WTC11 (cell line): Measurements from ENCODE around the gene TRIM17. TPM values are rescaled to one million over a fixed set of nuclear protein-coding genes. Genes with fewer than 3 reads are reported as not detected.

Experiments
- ATAC-seq: fragments of 200-7000 bp; cut with Tn5 transposase; 2 replicates; pipeline ENCODE4 v1.10.0; 2021; ENCODE audit warnings: mild to moderate bottlenecking, moderate library complexity
- CTCF ChIA-PET: fragments of 300-600 bp; sonication (Branson Sonifier 250); formaldehyde crosslinking; loops from one replicate; lab custom pipeline; 2021; ENCODE audit warnings: antibody characterized with exemption; lab: Charles Lee
- POLR2A ChIA-PET: fragments of 350-600 bp; sonication (Branson Sonifier 250); formaldehyde crosslinking; loops from one replicate; lab custom pipeline; 2021; ENCODE audit warnings: antibody characterized with exemption; lab: Charles Lee
- DNase-seq: peaks from one replicate; pipeline ENCODE4 v3.0.0; 2021; ENCODE audit warnings: low spot score
- H3K27ac Mint-ChIP-seq: 2 replicates; pipeline ENCODE4 v1.8.0; 2021; ENCODE audit warnings: mixed read lengths
- H3K27me3 Mint-ChIP-seq: 2 replicates; pipeline ENCODE4 v1.8.0; 2021; ENCODE audit warnings: low read depth, mild to moderate bottlenecking, moderate library complexity, mixed read lengths
- H3K36me3 Mint-ChIP-seq: 2 replicates; pipeline ENCODE4 v1.8.0; 2021; ENCODE audit warnings: mixed read lengths
- H3K4me1 Mint-ChIP-seq: 2 replicates; pipeline ENCODE4 v1.8.0; 2022; ENCODE audit warnings: mixed read lengths
- H3K4me3 Mint-ChIP-seq: 2 replicates; pipeline ENCODE4 v1.8.0; 2021; ENCODE audit warnings: mild to moderate bottlenecking, moderate library complexity, mixed read lengths
- H3K9me3 Mint-ChIP-seq: 2 replicates; pipeline ENCODE4 v1.8.0; 2021; ENCODE audit warnings: mixed read lengths
- ATF1 ChIP-seq: sonication (generic); formaldehyde crosslinking; IDR thresholded peaks from 2 replicates; pipeline ENCODE4 v1.8.1; 2023; ENCODE audit warnings: mild to moderate bottlenecking, moderate library complexity, missing genetic modification reagents
- E2F4 ChIP-seq: sonication (generic); formaldehyde crosslinking; IDR thresholded peaks from 2 replicates; pipeline ENCODE4 v1.8.1; 2022; ENCODE audit warnings: low read depth, mild to moderate bottlenecking, moderate library complexity, missing genetic modification reagents, borderline replicate concordance
- ESRRA ChIP-seq: sonication (generic); formaldehyde crosslinking; IDR thresholded peaks from 2 replicates; pipeline ENCODE4 v1.8.1; 2022; ENCODE audit warnings: mild to moderate bottlenecking, missing genetic modification reagents, borderline replicate concordance
- HMGXB4 ChIP-seq: sonication (generic); formaldehyde crosslinking; IDR thresholded peaks from 2 replicates; pipeline ENCODE4 v1.8.1; 2023; ENCODE audit warnings: mild to moderate bottlenecking, moderate library complexity, missing genetic modification reagents
- JAZF1 ChIP-seq: fragments of 250-450 bp; sonication (Bioruptor Pico); IDR thresholded peaks from 2 replicates; pipeline ENCODE4 v1.9.0; 2021; ENCODE audit warnings: moderate library complexity, mild to moderate bottlenecking, inconsistent platforms
- NR3C1 ChIP-seq: sonication (generic); formaldehyde crosslinking; conservative IDR thresholded peaks from 2 replicates; pipeline ENCODE4 v1.8.1; 2023; ENCODE audit warnings: low read depth, mild to moderate bottlenecking, missing genetic modification reagents
- TEAD4 ChIP-seq: sonication (generic); formaldehyde crosslinking; IDR thresholded peaks from 2 replicates; pipeline ENCODE4 v1.8.0; 2022; ENCODE audit warnings: mild to moderate bottlenecking, missing genetic modification reagents
- ZNF423 ChIP-seq: fragments of 250-450 bp; sonication (Bioruptor Pico); IDR thresholded peaks from 2 replicates; pipeline ENCODE4 v2.1.2; 2022; ENCODE audit warnings: mild to moderate bottlenecking, moderate library complexity
- total RNA-seq: library from RNA; stranded (reverse); gene quantifications from 3 replicates; pipeline ENCODE4 v1.2.3, GENCODE V29; 2021
- TF ChIP-seq, protein P1 (sequence below): sonication (generic); formaldehyde crosslinking; IDR thresholded peaks from 2 replicates; pipeline ENCODE4 v1.8.1; 2023; ENCODE audit warnings: mild to moderate bottlenecking, missing genetic modification reagents, borderline replicate concordance
- TF ChIP-seq, protein P2 (sequence below): sonication (generic); formaldehyde crosslinking; IDR thresholded peaks from 2 replicates; pipeline ENCODE4 v1.8.1; 2022; ENCODE audit warnings: missing genetic modification reagents, borderline replicate concordance
- TF ChIP-seq, protein P3 (sequence below): sonication (generic); formaldehyde crosslinking; IDR thresholded peaks from 2 replicates; pipeline ENCODE4 v1.8.1; 2023; ENCODE audit warnings: mild to moderate bottlenecking, missing genetic modification reagents
- TF ChIP-seq, protein P4 (sequence below): sonication (generic); formaldehyde crosslinking; IDR thresholded peaks from 2 replicates; pipeline ENCODE4 v1.8.0; 2022; ENCODE audit warnings: mild to moderate bottlenecking, missing genetic modification reagents
- TF ChIP-seq, protein P5 (sequence below): sonication (generic); formaldehyde crosslinking; IDR thresholded peaks from 2 replicates; pipeline ENCODE4 v1.8.0; 2022; ENCODE audit warnings: mild to moderate bottlenecking, missing genetic modification reagents

TRIM17 gene
- total RNA-seq, 1 experiment from 2014 or later, result 2.6 TPM

GRCh38 chr1:228417061-228417460, 400 bp upstream of the TRIM17 start:
- Mint-ChIP-seq H3K4me1 (peaks cover 14% of the 10 kb centered on the region), H3K27me3 (peaks cover 84% of the 10 kb centered on the region), H3K36me3 (no peaks in the 10 kb centered on the region), H3K4me3 (peak overlapping the region; percentile 72), H3K27ac (no peak overlapping the region)
- DNase-seq (no peak), ATAC-seq (peak; percentile 3)
- ChIA-PET POLR2A (no interaction called here), CTCF (no interaction called here)
- TF ChIP-seq, protein P1, sequence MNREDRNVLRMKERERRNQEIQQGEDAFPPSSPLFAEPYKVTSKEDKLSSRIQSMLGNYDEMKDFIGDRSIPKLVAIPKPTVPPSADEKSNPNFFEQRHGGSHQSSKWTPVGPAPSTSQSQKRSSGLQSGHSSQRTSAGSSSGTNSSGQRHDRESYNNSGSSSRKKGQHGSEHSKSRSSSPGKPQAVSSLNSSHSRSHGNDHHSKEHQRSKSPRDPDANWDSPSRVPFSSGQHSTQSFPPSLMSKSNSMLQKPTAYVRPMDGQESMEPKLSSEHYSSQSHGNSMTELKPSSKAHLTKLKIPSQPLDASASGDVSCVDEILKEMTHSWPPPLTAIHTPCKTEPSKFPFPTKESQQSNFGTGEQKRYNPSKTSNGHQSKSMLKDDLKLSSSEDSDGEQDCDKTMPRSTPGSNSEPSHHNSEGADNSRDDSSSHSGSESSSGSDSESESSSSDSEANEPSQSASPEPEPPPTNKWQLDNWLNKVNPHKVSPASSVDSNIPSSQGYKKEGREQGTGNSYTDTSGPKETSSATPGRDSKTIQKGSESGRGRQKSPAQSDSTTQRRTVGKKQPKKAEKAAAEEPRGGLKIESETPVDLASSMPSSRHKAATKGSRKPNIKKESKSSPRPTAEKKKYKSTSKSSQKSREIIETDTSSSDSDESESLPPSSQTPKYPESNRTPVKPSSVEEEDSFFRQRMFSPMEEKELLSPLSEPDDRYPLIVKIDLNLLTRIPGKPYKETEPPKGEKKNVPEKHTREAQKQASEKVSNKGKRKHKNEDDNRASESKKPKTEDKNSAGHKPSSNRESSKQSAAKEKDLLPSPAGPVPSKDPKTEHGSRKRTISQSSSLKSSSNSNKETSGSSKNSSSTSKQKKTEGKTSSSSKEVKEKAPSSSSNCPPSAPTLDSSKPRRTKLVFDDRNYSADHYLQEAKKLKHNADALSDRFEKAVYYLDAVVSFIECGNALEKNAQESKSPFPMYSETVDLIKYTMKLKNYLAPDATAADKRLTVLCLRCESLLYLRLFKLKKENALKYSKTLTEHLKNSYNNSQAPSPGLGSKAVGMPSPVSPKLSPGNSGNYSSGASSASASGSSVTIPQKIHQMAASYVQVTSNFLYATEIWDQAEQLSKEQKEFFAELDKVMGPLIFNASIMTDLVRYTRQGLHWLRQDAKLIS (CRISPR knock-in tag), result no peak
- TF ChIP-seq TEAD4 (no peak), NR3C1 (CRISPR knock-in tag) (no peak), HMGXB4 (no peak), ZNF423 (CRISPR knock-in tag) (no peak), ATF1 (CRISPR knock-in tag) (no peak), ESRRA (CRISPR knock-in tag) (no peak), JAZF1 (no peak), E2F4 (CRISPR knock-in tag) (no peak)
- TF ChIP-seq, protein P2, sequence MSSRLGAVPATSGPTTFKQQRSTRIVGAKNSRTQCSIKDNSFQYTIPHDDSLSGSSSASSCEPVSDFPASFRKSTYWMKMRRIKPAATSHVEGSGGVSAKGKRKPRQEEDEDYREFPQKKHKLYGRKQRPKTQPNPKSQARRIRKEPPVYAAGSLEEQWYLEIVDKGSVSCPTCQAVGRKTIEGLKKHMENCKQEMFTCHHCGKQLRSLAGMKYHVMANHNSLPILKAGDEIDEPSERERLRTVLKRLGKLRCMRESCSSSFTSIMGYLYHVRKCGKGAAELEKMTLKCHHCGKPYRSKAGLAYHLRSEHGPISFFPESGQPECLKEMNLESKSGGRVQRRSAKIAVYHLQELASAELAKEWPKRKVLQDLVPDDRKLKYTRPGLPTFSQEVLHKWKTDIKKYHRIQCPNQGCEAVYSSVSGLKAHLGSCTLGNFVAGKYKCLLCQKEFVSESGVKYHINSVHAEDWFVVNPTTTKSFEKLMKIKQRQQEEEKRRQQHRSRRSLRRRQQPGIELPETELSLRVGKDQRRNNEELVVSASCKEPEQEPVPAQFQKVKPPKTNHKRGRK (CRISPR knock-in tag), result no peak
- TF ChIP-seq, protein P3, sequence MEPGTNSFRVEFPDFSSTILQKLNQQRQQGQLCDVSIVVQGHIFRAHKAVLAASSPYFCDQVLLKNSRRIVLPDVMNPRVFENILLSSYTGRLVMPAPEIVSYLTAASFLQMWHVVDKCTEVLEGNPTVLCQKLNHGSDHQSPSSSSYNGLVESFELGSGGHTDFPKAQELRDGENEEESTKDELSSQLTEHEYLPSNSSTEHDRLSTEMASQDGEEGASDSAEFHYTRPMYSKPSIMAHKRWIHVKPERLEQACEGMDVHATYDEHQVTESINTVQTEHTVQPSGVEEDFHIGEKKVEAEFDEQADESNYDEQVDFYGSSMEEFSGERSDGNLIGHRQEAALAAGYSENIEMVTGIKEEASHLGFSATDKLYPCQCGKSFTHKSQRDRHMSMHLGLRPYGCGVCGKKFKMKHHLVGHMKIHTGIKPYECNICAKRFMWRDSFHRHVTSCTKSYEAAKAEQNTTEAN, result no peak
- TF ChIP-seq, protein P4, sequence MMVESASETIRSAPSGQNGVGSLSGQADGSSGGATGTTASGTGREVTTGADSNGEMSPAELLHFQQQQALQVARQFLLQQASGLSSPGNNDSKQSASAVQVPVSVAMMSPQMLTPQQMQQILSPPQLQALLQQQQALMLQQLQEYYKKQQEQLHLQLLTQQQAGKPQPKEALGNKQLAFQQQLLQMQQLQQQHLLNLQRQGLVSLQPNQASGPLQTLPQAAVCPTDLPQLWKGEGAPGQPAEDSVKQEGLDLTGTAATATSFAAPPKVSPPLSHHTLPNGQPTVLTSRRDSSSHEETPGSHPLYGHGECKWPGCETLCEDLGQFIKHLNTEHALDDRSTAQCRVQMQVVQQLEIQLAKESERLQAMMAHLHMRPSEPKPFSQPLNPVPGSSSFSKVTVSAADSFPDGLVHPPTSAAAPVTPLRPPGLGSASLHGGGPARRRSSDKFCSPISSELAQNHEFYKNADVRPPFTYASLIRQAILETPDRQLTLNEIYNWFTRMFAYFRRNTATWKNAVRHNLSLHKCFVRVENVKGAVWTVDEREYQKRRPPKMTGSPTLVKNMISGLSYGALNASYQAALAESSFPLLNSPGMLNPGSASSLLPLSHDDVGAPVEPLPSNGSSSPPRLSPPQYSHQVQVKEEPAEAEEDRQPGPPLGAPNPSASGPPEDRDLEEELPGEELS (CRISPR knock-in tag), result no peak
- TF ChIP-seq, protein P5, sequence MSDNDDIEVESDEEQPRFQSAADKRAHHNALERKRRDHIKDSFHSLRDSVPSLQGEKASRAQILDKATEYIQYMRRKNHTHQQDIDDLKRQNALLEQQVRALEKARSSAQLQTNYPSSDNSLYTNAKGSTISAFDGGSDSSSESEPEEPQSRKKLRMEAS (CRISPR knock-in tag), result no peak
- TF ChIP-seq, all 79 proteins: peak for 0
- H3K9me3 Mint-ChIP-seq, result peaks cover 8% of the 10 kb centered on the region; the same call in 1 of the 2 replicates
